WERI-Rb-1 (cell line): ENCODE data around the gene DLGAP5.

Experiments used
- DNase-seq: peaks from one replicate; pipeline ENCODE4 v3.0.0-alpha.2; 2020
- H3K27ac ChIP-seq: fragments of 250-450 bp; sonication (Bioruptor Pico); 2 replicates; pipeline ENCODE4 v1.5.1; 2020; ENCODE audit warnings: mild to moderate bottlenecking, moderate library complexity
- H3K27me3 ChIP-seq: fragments of 250-450 bp; sonication (Bioruptor Pico); 2 replicates; pipeline ENCODE4 v1.5.1; 2021; ENCODE audit warnings: mild to moderate bottlenecking, low read depth, moderate library complexity; ENCODE audit not compliant: insufficient read depth, severe bottlenecking
- H3K36me3 ChIP-seq: fragments of 250-450 bp; sonication (Bioruptor Pico); 2 replicates; pipeline ENCODE4 v1.5.1; 2020; ENCODE audit warnings: mild to moderate bottlenecking, moderate library complexity
- H3K4me3 ChIP-seq: 2 replicates; pipeline ENCODE4 v1.5.1; 2011; ENCODE audit warnings: low read depth, mild to moderate bottlenecking, control low read depth, low read length
- H3K9me3 ChIP-seq: fragments of 250-450 bp; sonication (Bioruptor Pico); 2 replicates; pipeline ENCODE4 v1.5.1; 2021; ENCODE audit warnings: mild to moderate bottlenecking, moderate library complexity; ENCODE audit not compliant: severe bottlenecking
- TF ChIP-seq, protein P1 (sequence below): IDR thresholded peaks from 2 replicates; pipeline ENCODE4 v1.5.1; 2011; ENCODE audit warnings: low read depth, mild to moderate bottlenecking, control low read depth, inconsistent platforms, low read length

The DLGAP5 gene

DNA sequence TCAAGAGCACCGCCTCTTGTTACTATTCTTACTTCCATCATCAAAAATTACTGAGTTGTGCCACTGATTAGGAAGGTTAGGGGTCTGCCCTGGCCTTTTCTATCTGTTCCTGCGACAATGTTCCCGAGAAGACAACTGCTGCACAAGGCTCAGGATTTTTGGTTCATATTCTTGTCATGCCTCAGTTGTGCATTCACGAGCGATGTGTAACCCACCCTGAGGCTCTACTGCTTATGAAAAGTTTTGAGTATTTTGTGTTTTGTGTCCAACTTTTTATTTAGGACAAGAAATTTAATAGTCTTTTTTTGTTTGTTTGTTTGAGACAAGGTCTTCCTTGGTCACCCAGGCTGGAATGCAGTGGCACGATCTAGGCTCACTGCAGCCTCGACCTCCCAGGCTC is 85.4 kb downstream of the DLGAP5 start:
- DNase-seq = no peak
- Histone ChIP-seq H3K4me3 (no peak overlapping the region), H3K36me3 (no peaks in the 10 kb centered on the region), H3K27me3 (no peaks in the 10 kb centered on the region), H3K9me3 (no peaks in the 10 kb centered on the region), H3K27ac (no peak overlapping the region)
- TF ChIP-seq, protein P1, sequence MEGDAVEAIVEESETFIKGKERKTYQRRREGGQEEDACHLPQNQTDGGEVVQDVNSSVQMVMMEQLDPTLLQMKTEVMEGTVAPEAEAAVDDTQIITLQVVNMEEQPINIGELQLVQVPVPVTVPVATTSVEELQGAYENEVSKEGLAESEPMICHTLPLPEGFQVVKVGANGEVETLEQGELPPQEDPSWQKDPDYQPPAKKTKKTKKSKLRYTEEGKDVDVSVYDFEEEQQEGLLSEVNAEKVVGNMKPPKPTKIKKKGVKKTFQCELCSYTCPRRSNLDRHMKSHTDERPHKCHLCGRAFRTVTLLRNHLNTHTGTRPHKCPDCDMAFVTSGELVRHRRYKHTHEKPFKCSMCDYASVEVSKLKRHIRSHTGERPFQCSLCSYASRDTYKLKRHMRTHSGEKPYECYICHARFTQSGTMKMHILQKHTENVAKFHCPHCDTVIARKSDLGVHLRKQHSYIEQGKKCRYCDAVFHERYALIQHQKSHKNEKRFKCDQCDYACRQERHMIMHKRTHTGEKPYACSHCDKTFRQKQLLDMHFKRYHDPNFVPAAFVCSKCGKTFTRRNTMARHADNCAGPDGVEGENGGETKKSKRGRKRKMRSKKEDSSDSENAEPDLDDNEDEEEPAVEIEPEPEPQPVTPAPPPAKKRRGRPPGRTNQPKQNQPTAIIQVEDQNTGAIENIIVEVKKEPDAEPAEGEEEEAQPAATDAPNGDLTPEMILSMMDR = no peak

DNA sequence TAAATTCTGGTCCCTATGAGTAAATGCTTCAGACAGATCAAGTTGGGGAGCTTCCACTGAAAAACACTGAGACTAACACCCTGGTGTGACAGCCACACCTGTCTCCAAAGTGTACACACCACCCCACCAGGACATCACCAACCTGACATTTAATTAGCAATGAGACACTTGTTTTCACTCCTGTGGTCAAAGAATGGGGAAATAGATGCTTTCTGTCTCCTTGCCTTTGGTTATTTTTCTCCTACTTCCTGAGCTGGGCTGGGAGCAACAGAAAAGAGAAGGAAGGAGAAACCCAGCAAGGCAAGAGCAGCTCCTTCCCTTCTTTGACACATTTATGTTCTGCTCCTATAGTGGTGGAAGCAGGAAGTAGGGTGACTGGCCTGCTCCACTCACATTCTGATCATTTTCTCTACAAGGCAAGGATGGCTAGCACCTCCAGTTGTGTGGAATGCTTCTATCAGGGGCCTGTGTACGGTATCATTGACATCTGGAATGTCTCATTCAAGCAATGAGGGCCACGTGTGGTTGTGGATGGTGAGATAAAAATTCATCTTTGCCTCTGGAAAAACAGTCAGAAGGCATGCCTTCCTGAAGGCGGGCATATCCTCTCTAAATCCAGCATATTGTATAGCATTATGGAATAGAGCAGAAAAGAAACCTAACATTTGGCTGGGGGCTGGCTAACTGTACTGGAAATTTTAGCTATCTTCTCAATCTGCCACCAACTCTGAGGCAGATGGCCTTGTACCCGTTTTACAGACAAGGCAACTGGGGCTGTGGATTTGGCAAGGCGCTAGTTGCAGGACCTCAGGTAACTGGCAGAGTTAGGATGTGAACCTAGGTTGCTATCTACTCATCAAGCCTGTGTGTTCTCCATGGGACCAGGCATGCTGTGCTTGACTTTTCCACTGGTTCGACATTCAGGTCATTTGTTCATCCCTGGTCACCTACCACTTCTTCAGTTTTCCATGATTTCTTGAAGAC is 87.1 kb downstream of the DLGAP5 start:
- Histone ChIP-seq H3K9me3 (no peaks in the 10 kb centered on the region), H3K4me3 (no peak overlapping the region), H3K36me3 (no peaks in the 10 kb centered on the region), H3K27ac (no peak overlapping the region), H3K27me3 (no peaks in the 10 kb centered on the region)
- TF ChIP-seq, protein P1 = no peak
- DNase-seq = no peak

DNA sequence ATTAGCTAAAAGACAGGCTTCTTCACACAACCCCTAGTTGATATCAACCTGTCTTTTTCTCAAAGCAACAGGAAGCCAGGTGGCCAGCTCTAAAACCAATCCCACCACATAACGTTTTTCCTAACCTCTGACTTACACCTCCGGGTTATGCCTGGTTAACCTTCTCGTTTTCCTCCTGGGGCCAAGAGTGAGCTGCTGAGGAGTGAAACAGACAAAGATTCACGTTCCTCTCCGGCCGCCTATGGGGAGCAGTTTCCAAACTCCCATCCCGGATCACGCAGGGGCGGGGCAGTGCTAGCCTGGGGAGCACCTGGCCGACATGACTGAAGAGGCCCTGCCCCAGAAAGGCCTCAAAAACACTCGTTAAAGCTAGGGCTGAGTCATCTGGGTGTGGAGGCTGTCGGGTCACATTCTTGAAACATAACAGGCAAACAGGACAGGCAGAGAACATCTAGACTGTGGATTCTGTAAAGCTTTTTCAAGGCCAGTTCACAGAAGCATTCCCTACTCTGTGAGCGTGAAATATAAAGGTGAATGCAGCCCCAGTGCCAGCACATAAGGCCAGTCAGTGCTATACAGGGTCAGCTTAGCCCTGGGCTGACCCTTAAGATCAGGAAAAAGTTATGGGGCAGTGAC is 88.3 kb downstream of the DLGAP5 start:
- Histone ChIP-seq H3K4me3 (no peak overlapping the region), H3K36me3 (no peaks in the 10 kb centered on the region), H3K27me3 (no peaks in the 10 kb centered on the region), H3K27ac (no peak overlapping the region), H3K9me3 (no peaks in the 10 kb centered on the region)
- DNase-seq = no peak
- TF ChIP-seq, protein P1 = no peak

DNA sequence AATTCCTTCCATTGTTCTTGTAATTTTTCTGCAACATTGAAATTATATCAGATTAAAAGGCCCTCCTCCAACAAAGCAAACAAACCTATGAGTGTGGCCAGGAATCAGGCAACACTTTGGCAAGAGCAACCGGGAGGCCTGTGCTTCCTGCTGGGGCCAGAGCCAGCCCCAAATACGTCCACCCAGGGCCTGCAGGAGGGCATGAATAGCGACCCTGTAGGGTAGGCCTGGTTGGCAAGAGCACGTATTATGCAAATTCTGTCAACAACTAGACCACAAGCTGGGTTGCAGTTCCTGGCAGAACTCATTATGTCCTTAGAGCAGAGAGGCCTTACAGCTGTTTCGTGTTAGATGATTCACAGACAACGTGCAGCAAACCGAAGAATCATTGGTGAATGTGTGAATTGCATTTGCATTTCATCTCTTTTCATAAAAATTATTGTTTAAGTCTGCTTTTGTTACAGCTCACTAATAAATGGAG is 89.2 kb downstream of the DLGAP5 start:
- Histone ChIP-seq H3K4me3 (no peak overlapping the region), H3K36me3 (no peaks in the 10 kb centered on the region), H3K27ac (no peak overlapping the region), H3K9me3 (no peaks in the 10 kb centered on the region), H3K27me3 (no peaks in the 10 kb centered on the region)
- TF ChIP-seq, protein P1 = no peak
- DNase-seq = no peak

DNA sequence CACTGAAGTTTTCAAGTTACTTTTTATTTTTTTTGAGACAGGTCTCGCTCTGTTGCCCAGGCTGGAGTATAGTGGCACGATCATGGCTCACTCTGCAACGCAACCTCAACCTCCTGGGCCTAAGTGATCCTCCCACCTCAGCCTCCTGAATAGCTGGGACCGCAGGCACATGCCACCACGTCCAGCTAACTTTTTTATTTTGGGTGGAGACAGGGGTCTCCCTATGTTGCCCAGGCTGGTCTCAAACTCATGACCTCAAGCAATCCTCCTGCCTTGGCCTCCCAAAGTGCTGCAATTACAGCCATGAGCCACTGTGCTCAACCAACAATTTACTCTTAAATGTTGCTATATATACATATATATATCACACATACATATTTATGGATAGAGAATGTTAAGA is 89.7 kb downstream of the DLGAP5 start:
- no peak overlapping the region for H3K27ac ChIP-seq
- H3K27me3 ChIP-seq = no peaks in the 10 kb centered on the region
- H3K36me3 ChIP-seq = no peaks in the 10 kb centered on the region
- no peak for DNase-seq
- H3K4me3 ChIP-seq = no peak overlapping the region
- no peaks in the 10 kb centered on the region for H3K9me3 ChIP-seq
- TF ChIP-seq, protein P1 = no peak
